H1 (cell line): ENCODE results near the gene ZCCHC9.

Source experiments
- CBX8 ChIP-seq: fragments of 300-800, 300-1000 bp; sonication (generic); IDR thresholded peaks from 2 replicates; pipeline ENCODE4 v1.7.1; 2016; ENCODE audit warnings: low read depth, low read length, borderline replicate concordance
- SRF ChIP-seq: IDR thresholded peaks from 2 replicates; pipeline ENCODE4 v1.6.1; 2011; ENCODE audit warnings: mild to moderate bottlenecking, low read depth, low read length, moderate library complexity
- TEAD4 ChIP-seq: IDR thresholded peaks from 2 replicates; pipeline ENCODE4 v1.6.1; 2012; ENCODE audit warnings: low read depth, low read length, inconsistent platforms, mixed read lengths
- TF ChIP-seq, protein P1 (sequence below), 3 experiments: IDR thresholded peaks; 1 replicate in 2 of 3; 2 replicates in 1 of 3; pipeline versions ENCODE4 v1.5.1 to v1.6.1; 2011; ENCODE audit warnings: low read length in 3 of 3, mild to moderate bottlenecking in 3 of 3, inconsistent platforms in 2 of 3, low read depth in 1 of 3, moderate library complexity in 1 of 3; ENCODE audit not compliant: insufficient read depth in 1 of 3; ENCODE audit errors: control extremely low read depth in 1 of 3

DNA sequence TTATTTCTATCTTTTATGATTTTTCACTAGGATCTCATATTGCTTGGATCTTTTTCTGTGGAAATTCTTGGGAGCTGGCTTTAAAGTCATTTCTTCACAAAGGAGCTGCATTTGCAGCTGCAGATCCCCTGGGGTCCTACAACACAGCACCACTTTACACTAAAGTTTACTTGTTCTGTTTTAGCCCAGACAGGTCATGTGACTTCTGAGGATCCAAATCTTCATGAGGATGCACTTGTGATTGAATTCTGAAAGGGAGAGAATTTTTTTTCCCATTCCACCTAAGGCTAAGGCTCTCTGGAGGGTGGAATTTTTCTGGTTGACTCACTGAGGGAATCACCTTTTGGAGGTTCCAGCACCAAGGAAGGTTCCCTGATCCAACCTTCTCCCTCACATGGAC, 49.1 kb downstream of the ZCCHC9 start:
- TF ChIP-seq SRF (no peak), CBX8 (no peak), TEAD4 (no peak)
- TF ChIP-seq, protein P1, sequence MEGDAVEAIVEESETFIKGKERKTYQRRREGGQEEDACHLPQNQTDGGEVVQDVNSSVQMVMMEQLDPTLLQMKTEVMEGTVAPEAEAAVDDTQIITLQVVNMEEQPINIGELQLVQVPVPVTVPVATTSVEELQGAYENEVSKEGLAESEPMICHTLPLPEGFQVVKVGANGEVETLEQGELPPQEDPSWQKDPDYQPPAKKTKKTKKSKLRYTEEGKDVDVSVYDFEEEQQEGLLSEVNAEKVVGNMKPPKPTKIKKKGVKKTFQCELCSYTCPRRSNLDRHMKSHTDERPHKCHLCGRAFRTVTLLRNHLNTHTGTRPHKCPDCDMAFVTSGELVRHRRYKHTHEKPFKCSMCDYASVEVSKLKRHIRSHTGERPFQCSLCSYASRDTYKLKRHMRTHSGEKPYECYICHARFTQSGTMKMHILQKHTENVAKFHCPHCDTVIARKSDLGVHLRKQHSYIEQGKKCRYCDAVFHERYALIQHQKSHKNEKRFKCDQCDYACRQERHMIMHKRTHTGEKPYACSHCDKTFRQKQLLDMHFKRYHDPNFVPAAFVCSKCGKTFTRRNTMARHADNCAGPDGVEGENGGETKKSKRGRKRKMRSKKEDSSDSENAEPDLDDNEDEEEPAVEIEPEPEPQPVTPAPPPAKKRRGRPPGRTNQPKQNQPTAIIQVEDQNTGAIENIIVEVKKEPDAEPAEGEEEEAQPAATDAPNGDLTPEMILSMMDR (IDR thresholded peaks at IDR 0.05; ENCODE audit: control extremely low read depth in 1 of 3, insufficient read depth in 1 of 3, low read depth in 1 of 3, low read length in 3 of 3): no peak
